Measurements from ENCODE around the gene TTC28.

The TTC28 gene

DNA sequence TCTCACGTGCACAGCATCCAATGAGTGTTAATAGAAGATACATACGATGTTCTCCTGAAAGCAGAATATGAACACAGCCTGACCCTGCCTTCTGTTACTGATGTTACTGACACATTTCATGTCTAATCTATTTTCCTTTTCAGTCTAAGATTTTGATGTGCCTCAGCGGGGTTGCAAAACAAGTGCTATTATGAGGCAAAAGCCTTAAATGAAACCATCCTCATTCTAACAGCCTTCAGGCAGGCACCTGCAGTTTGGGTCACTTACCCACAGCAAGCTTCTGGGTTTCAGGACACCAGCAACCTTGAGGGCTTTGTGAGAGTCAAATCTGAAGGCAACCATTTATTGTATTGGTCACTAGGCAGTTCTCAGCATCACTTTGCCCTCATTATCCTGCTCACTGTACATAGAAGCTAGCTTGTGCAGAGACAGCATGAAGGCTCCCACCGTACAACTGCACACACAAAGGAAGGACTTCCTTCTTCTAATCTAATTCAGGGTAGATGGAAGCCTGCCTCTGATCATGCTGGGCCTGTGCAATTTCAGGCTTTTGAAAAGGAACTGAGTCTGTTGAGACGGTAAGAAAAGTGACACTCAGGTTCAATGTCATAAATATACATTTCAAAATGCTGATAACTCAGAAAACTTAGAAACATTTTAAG lies 577.4 kb downstream of the TTC28 start:
- TF ChIP-seq, protein P1, sequence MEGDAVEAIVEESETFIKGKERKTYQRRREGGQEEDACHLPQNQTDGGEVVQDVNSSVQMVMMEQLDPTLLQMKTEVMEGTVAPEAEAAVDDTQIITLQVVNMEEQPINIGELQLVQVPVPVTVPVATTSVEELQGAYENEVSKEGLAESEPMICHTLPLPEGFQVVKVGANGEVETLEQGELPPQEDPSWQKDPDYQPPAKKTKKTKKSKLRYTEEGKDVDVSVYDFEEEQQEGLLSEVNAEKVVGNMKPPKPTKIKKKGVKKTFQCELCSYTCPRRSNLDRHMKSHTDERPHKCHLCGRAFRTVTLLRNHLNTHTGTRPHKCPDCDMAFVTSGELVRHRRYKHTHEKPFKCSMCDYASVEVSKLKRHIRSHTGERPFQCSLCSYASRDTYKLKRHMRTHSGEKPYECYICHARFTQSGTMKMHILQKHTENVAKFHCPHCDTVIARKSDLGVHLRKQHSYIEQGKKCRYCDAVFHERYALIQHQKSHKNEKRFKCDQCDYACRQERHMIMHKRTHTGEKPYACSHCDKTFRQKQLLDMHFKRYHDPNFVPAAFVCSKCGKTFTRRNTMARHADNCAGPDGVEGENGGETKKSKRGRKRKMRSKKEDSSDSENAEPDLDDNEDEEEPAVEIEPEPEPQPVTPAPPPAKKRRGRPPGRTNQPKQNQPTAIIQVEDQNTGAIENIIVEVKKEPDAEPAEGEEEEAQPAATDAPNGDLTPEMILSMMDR (IDR thresholded peaks at IDR 0.05; ENCODE audit: control insufficient read depth, extremely low read depth, insufficient read depth): no peak

DNA sequence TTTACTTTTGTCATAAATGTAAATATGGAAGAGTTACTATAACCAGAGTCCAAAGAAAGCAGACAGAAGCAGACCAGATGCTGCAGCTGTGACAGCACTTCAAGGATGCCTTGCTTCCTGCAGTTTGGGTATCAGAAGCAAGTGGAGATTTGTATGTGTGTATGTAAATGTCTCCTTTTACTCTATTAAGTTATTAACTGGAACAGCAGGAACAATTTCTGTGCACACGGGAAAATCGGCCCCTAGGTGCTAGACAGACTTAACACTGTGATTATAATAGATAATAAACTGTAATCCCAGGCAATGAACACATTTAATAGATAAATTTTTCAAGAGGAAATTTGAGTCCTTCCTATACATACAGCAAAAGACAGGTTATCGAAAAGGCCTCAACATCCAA lies 582.0 kb downstream of the TTC28 start:
- DNase-seq (ENCODE audit: low read depth): no peak
- TF ChIP-seq, protein P1 (IDR thresholded peaks at IDR 0.05; ENCODE audit: control insufficient read depth, extremely low read depth, insufficient read depth): no peak
- no peak overlapping the region for H3K4me3 ChIP-seq (ENCODE audit: low read depth, low read length)

More for the DNA sequence above, 577.4 kb downstream of the TTC28 start:
- no peak overlapping the region for H3K4me3 ChIP-seq (ENCODE audit: low read depth, low read length)
- no peak for DNase-seq (ENCODE audit: low read depth)

DNA sequence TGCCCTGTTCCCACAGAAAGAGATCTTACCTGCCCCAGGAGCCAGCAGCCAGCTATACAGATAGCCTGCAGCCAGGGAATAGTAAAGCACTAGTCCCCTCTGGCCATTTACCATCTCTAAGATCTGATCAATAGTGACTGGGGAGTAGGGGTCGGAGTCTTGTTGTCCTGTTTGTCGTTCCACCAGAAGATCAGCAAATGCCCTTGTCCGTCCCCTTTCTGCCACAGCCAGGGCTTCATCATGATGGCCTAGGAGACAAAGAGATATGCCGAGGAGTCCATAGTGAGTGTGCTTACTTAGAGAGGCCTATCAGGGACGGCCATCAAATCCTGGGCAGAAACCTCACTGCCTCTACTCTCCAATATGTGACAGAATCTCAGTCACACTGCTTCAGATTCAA lies 583.5 kb downstream of the TTC28 start:
- TF ChIP-seq, protein P1 (IDR thresholded peaks at IDR 0.05; ENCODE audit: control insufficient read depth, extremely low read depth, insufficient read depth): no peak
- no peak overlapping the region for H3K4me3 ChIP-seq (ENCODE audit: low read depth, low read length)
- DNase-seq (ENCODE audit: low read depth): no peak

DNA sequence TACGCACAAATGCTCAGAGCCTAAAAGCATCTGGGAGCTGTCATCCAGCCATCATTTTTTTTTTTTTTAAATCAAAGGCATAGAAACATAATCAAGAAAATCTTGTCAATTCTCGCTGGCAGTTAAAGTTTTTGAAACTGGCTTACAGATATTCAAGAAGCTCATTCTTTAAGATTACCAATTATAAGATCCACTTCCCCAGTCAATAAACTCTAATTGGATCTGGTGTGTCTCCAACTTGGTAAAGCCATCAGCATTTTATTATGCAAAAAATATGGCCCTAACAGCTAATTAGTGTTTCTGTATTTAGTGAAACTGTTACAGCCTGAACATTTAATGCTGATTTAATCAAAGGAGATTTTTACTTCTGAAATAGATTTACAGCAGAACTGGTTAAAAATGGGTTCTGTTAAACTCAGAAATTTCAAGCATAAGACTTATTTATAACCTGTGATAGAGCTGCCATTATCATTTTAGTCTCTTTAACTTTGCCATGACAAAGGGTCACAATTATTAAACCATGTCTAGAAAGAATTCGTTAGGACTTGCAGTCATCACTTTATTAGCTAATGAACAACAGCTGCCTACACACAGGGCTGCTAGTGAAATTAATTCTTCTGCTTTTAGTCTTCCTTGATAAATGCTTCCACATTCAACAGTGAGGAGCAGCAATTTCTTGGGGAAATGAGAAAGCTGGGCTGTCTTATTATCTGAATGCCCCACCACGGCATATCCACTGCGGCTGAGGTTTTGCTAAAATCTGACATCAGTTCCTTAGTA lies 584.1 kb downstream of the TTC28 start:
- TF ChIP-seq, protein P1 (IDR thresholded peaks at IDR 0.05; ENCODE audit: control insufficient read depth, extremely low read depth, insufficient read depth): no peak
- DNase-seq (ENCODE audit: low read depth): no peak
- H3K4me3 ChIP-seq (ENCODE audit: low read depth, low read length): no peak overlapping the region

DNA sequence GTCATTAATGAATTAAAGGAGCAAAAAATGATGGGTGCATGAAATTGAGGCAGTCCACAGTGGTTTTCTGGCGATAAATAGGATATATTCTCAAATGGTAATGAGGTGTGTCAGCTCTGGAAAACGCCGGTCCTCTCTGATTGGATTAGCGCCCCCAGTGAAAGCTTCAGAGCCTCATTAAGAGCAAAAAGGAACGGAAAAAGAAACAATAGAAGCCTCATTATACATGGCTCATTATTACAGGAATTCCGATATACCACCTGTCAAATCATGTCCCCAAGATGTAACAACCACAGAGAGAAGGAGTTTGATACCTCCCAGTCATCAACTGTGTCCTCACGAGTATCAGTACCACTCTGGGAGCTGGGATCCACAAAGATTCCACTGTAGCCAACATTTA lies 584.9 kb downstream of the TTC28 start:
- DNase-seq (ENCODE audit: low read depth): no peak
- TF ChIP-seq, protein P1 (IDR thresholded peaks at IDR 0.05; ENCODE audit: control insufficient read depth, extremely low read depth, insufficient read depth): no peak
- no peak overlapping the region for H3K4me3 ChIP-seq (ENCODE audit: low read depth, low read length)

DNA sequence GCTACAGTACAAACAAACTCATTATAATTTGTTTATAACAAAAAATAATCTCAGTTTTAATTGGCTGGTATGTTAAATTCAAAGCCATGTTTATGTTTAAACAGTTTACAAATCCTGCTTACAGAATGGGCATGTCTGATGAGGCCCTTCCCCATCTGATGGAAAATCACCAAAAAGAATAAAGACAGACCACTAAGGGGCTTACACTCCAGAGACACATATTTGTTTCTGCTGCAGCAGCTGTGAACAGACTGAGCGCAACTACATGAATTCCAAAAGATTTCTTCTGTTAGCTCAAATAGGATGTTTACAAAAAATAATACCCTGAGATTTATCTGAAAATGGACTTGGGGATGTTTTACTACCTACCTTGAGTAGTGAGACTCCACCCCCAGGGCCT lies 585.9 kb downstream of the TTC28 start:
- DNase-seq (ENCODE audit: low read depth): no peak
- no peak overlapping the region for H3K4me3 ChIP-seq (ENCODE audit: low read depth, low read length)
- TF ChIP-seq, protein P1 (IDR thresholded peaks at IDR 0.05; ENCODE audit: control insufficient read depth, extremely low read depth, insufficient read depth): no peak

Measured in LNCaP clone FGC (cell line).